Endothelial cell of umbilical vein (primary cell): Measurements from ENCODE around the gene GON4L. TPM values are rescaled to one million over a fixed set of nuclear protein-coding genes. Genes with fewer than 3 reads are reported as not detected.

Source experiments
- BruUV-seq: library from RNA; stranded (reverse); fragments of 400-500 nt; replicated peaks from 2 replicates; lab custom pipeline; 2021; lab: Mats Ljungman, UMichigan
- CTCF ChIA-PET: fragments of 300-600, 350-600 bp; sonication (Branson Sonifier 250); formaldehyde crosslinking; loops from one replicate; lab custom pipeline; 2021; ENCODE audit warnings: antibody characterized with exemption, inconsistent platforms; lab: Charles Lee
- POLR2A ChIA-PET: fragments of 300-600, 350-600 bp; sonication (Branson Sonifier 250); formaldehyde crosslinking; loops from one replicate; lab custom pipeline; 2021; ENCODE audit warnings: antibody characterized with exemption, inconsistent platforms; lab: Charles Lee
- DNase-seq: peaks from one replicate; pipeline ENCODE4 v3.0.0-alpha.2; 2011; ENCODE audit warnings: low read depth, low spot score
- FAIRE-seq: peaks from 2 replicates; lab custom pipeline; 2011; peaks lifted over from hg19 to GRCh38; lab: Jason Lieb, UNC
- H2AFZ ChIP-seq: 2 replicates; pipeline ENCODE4 v1.6.0; 2012; ENCODE audit warnings: low read depth, low read length, control low read depth, inconsistent platforms
- H3K27ac ChIP-seq: 2 replicates; pipeline ENCODE4 v1.5.1; 2011; ENCODE audit warnings: low read depth, mild to moderate bottlenecking, control low read depth, low read length, moderate library complexity; ENCODE audit not compliant: insufficient read depth
- H3K27me3 ChIP-seq, 2 experiments: 2 replicates each; pipeline versions ENCODE4 v1.6.0 to v1.6.1; 2011; ENCODE audit warnings: low read length in 2 of 2, mixed read lengths in 1 of 2; ENCODE audit not compliant: control insufficient read depth in 2 of 2, insufficient read depth in 2 of 2
- H3K36me3 ChIP-seq, 2 experiments: 2 replicates in 1 of 2; 3 replicates in 1 of 2; pipeline ENCODE4 v1.5.1; 2011; ENCODE audit warnings: low read length in 2 of 2, mild to moderate bottlenecking in 1 of 2, moderate library complexity in 1 of 2; ENCODE audit not compliant: control insufficient read depth in 2 of 2, insufficient read depth in 2 of 2; ENCODE audit errors: extremely low read depth in 1 of 2
- H3K4me1 ChIP-seq: 3 replicates; pipeline ENCODE4 v1.5.1; 2011; ENCODE audit warnings: mild to moderate bottlenecking, low read length; ENCODE audit not compliant: control insufficient read depth, insufficient read depth; ENCODE audit errors: extremely low read depth
- H3K4me2 ChIP-seq: 2 replicates; pipeline ENCODE4 v1.6.1; 2011; ENCODE audit warnings: low read length, control low read depth, mixed read lengths; ENCODE audit not compliant: insufficient read depth
- H3K4me3 ChIP-seq, 3 experiments: fragments of 200-600 bp in 1 of 3; sonication (generic), shearing (Covaris generic) in 1 of 3; replicated peaks in 1 of 3; 2 replicates each; pipeline ENCODE4 v1.5.1; 2011 to 2016; ENCODE audit warnings: control low read depth in 3 of 3, low read length in 3 of 3, mild to moderate bottlenecking in 2 of 3, inconsistent platforms in 1 of 3, low read depth in 1 of 3, moderate library complexity in 1 of 3; ENCODE audit not compliant: insufficient read depth in 1 of 3
- H3K79me2 ChIP-seq: 2 replicates; pipeline ENCODE4 v1.6.0; 2012; ENCODE audit warnings: low read length, inconsistent platforms; ENCODE audit not compliant: control insufficient read depth, insufficient read depth
- H3K9ac ChIP-seq: replicated peaks from 2 replicates; pipeline ENCODE3; 2011; ENCODE audit warnings: low read length, control low read depth; ENCODE audit not compliant: insufficient read depth; ENCODE audit errors: extremely low read depth
- H3K9me1 ChIP-seq: replicated peaks from 3 replicates; pipeline ENCODE4 v1.6.0; 2011; ENCODE audit warnings: mild to moderate bottlenecking, low read length; ENCODE audit not compliant: control insufficient read depth, insufficient read depth; ENCODE audit errors: extremely low read depth
- H3K9me3 ChIP-seq: replicated peaks from 2 replicates; pipeline ENCODE4 v1.5.1; 2012; ENCODE audit warnings: low read length, inconsistent platforms; ENCODE audit not compliant: control insufficient read depth, insufficient read depth
- H4K20me1 ChIP-seq: replicated peaks from 2 replicates; pipeline ENCODE3; 2011; ENCODE audit warnings: mild to moderate bottlenecking, low read length; ENCODE audit not compliant: control insufficient read depth, insufficient read depth; ENCODE audit errors: extremely low read depth
- EZH2 ChIP-seq: IDR thresholded peaks from 2 replicates; pipeline ENCODE4 v1.6.1; 2012; ENCODE audit warnings: borderline replicate concordance, low read depth, mild to moderate bottlenecking, moderate library complexity, low read length, inconsistent platforms; ENCODE audit not compliant: severe bottlenecking
- FOS ChIP-seq: IDR thresholded peaks from 2 replicates; pipeline ENCODE4 v1.6.1; 2011; ENCODE audit warnings: mild to moderate bottlenecking, low read length, moderate library complexity, borderline replicate concordance; ENCODE audit not compliant: insufficient read depth
- GATA2 ChIP-seq: IDR thresholded peaks from 2 replicates; pipeline ENCODE4 v1.7.0; 2011; ENCODE audit warnings: low read depth, mild to moderate bottlenecking, moderate library complexity, mixed read lengths, low read length; ENCODE audit not compliant: insufficient read length, insufficient read depth
- JUN ChIP-seq: IDR thresholded peaks from 2 replicates; pipeline ENCODE4 v1.6.1; 2011; ENCODE audit warnings: borderline replicate concordance, low read depth; ENCODE audit not compliant: insufficient read length, insufficient read depth
- MYC ChIP-seq: IDR thresholded peaks from one replicate; pipeline ENCODE4 v1.6.1; 2011; ENCODE audit warnings: mild to moderate bottlenecking, low read depth, low read length
- POLR2A ChIP-seq: IDR thresholded peaks from 2 replicates; pipeline ENCODE4 v1.6.1; 2012; ENCODE audit warnings: low read depth, mild to moderate bottlenecking, control low read depth, low read length
- POLR2AphosphoS5 ChIP-seq: IDR thresholded peaks from 2 replicates; pipeline ENCODE4 v1.6.1; 2012; ENCODE audit warnings: low read depth, mild to moderate bottlenecking, control low read depth, low read length, moderate library complexity; ENCODE audit not compliant: insufficient read depth
- dilution Hi-C: fragments of 300-500 bp; cut with MboI; formaldehyde crosslinking; loops from one replicate; pipeline ENCODE4 v1.15.0; 2019; ENCODE audit warnings: low sequenced_read_pairs; ENCODE audit not compliant: extremely low pct_ligation_motif_present
- intact Hi-C: fragments of 100-400 bp; cut with micrococcal nuclease; formaldehyde crosslinking; loops from one replicate; pipeline ENCODE4 v1.10.0; 2022
- polyA plus RNA-seq, 4 experiments: library from polyadenylated mRNA; depleted of rRNA in 3 of 4; stranded (reverse) in 3 of 4; unstranded in 1 of 4; fragments of >200 nt; gene quantifications; 2 replicates each; pipeline versions ENCODE4 v1.2.1 to v1.2.3, GENCODE V29; 2011 to 2012; ENCODE audit warnings: missing spikeins in 1 of 4
- total RNA-seq: library from RNA; stranded (reverse); gene quantifications from 2 replicates; pipeline ENCODE4 v1.2.3, GENCODE V29; 2021
- TF ChIP-seq, protein P1 (sequence below), 2 donors: IDR thresholded peaks; 1 replicate in 1 of 2; 2 replicates in 1 of 2; pipeline ENCODE4 v1.5.1; 2011; ENCODE audit warnings: low read length in 2 of 2, mild to moderate bottlenecking in 2 of 2, moderate library complexity in 2 of 2, control low read depth in 1 of 2, inconsistent platforms in 1 of 2, low read depth in 1 of 2; ENCODE audit not compliant: insufficient read depth in 1 of 2; ENCODE audit errors: extremely low read depth in 1 of 2
- TF ChIP-seq, protein P2 (sequence below): IDR thresholded peaks from 2 replicates; pipeline ENCODE4 v1.6.1; 2011; ENCODE audit not compliant: insufficient read depth, insufficient read length

Gene GON4L
- total and polyA plus RNA-seq, 2 donors (not counting 3 experiments of a cell fraction or from before 2014, with no cell fraction given), result 30.5 to 58.7 TPM

DNA sequence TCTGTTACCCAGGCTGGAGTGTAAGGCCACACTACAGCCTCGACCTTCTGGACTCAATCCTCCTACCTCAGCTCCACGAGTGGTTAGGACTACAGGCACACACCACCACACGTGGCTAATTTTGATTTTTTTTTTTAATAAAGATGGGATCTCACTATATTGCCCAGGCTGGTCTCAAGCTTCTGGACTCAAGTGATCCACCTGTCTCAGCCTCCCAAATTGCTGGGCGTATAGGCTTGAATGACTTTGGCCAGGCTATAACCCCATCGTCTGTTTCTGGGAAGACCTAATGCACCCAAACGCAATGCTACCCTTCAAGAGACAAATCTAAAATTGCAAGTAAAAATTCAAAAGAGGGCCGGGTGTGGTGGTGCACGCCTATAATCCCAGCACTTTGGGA lies 116.0 kb downstream of the GON4L start:
- no peak overlapping the region for H3K27ac ChIP-seq
- ChIA-PET POLR2A (no interaction called here), CTCF (no interaction called here)
- H3K4me3 ChIP-seq, result no peak overlapping the region
- H3K9me1 ChIP-seq, result no peaks in the 10 kb centered on the region
- BruUV-seq, result no TSS peak
- intact Hi-C loops, result no loop called here
- FAIRE-seq, result no peak
- no peaks in the 10 kb centered on the region for H3K4me1 ChIP-seq
- H3K36me3 ChIP-seq, result peaks cover 3 to 8% of the 10 kb centered on the region in 2 experiments
- DNase-seq, result no peak
- TF ChIP-seq MYC, result no peak
- no peak for TF ChIP-seq EZH2
- TF ChIP-seq POLR2AphosphoS5, result no peak
- TF ChIP-seq POLR2A, result no peak
- TF ChIP-seq, protein P1, sequence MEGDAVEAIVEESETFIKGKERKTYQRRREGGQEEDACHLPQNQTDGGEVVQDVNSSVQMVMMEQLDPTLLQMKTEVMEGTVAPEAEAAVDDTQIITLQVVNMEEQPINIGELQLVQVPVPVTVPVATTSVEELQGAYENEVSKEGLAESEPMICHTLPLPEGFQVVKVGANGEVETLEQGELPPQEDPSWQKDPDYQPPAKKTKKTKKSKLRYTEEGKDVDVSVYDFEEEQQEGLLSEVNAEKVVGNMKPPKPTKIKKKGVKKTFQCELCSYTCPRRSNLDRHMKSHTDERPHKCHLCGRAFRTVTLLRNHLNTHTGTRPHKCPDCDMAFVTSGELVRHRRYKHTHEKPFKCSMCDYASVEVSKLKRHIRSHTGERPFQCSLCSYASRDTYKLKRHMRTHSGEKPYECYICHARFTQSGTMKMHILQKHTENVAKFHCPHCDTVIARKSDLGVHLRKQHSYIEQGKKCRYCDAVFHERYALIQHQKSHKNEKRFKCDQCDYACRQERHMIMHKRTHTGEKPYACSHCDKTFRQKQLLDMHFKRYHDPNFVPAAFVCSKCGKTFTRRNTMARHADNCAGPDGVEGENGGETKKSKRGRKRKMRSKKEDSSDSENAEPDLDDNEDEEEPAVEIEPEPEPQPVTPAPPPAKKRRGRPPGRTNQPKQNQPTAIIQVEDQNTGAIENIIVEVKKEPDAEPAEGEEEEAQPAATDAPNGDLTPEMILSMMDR (IDR thresholded peaks at IDR 0.05; ENCODE audit: extremely low read depth in 1 of 2, insufficient read depth in 1 of 2, low read depth in 1 of 2, low read length in 2 of 2), result no peak
- TF ChIP-seq JUN, result no peak
- TF ChIP-seq FOS, result no peak
- TF ChIP-seq, protein P2, sequence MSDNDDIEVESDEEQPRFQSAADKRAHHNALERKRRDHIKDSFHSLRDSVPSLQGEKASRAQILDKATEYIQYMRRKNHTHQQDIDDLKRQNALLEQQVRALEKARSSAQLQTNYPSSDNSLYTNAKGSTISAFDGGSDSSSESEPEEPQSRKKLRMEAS, result no peak
- no peak for TF ChIP-seq GATA2
- H3K9me3 ChIP-seq, result no peaks in the 10 kb centered on the region
- dilution Hi-C loops, result no loop called here
- no peak overlapping the region for H2AFZ ChIP-seq
- H3K79me2 ChIP-seq, result no peaks in the 10 kb centered on the region
- no peak overlapping the region for H3K9ac ChIP-seq
- no peaks in the 10 kb centered on the region for H4K20me1 ChIP-seq
- H3K4me2 ChIP-seq, result no peak overlapping the region
- H3K27me3 ChIP-seq, result no peaks in the 10 kb centered on the region
